DOHH2 (cell line): Measurements from ENCODE around the gene APOBEC3B.
"Not testable (repeated sequence)": the region's sequence is repeated elsewhere in the genome, so short reads cannot be mapped to it uniquely, and the experiment has no call there.

Experiments used
- H3F3A ChIP-seq: fragments of 200-600 bp; sonication (generic), shearing (Covaris generic); 2 replicates; pipeline ENCODE4 v1.6.0; 2016; ENCODE audit warnings: antibody characterized with exemption, mild to moderate bottlenecking; ENCODE audit not compliant: control insufficient read depth, insufficient read depth
- H3K27ac ChIP-seq: fragments of 200-600 bp; sonication (generic); 2 replicates; pipeline ENCODE4 v1.5.1; 2014; ENCODE audit warnings: low read depth, mild to moderate bottlenecking, low read length, moderate library complexity
- H3K27me3 ChIP-seq: fragments of 200-600 bp; sonication (generic); 2 replicates; pipeline ENCODE4 v1.6.1; 2014; ENCODE audit warnings: mild to moderate bottlenecking, low read length, mixed read lengths; ENCODE audit not compliant: control insufficient read depth
- H3K36me3 ChIP-seq: fragments of 200-600 bp; sonication (generic); 2 replicates; pipeline ENCODE4 v1.6.1; 2014; ENCODE audit warnings: mild to moderate bottlenecking, low read length, moderate library complexity, mixed read lengths; ENCODE audit not compliant: control insufficient read depth
- H3K4me1 ChIP-seq: fragments of 200-600 bp; sonication (generic); 2 replicates; pipeline ENCODE4 v1.6.1; 2014; ENCODE audit warnings: mild to moderate bottlenecking, low read length, mixed read lengths; ENCODE audit not compliant: control insufficient read depth
- H3K4me2 ChIP-seq: fragments of 200-600 bp; sonication (generic); 2 replicates; pipeline ENCODE4 v1.6.0; 2014; ENCODE audit warnings: mild to moderate bottlenecking, low read length, moderate library complexity
- H3K4me3 ChIP-seq: fragments of 200-600 bp; sonication (generic); 2 replicates; pipeline ENCODE4 v1.5.1; 2014; ENCODE audit warnings: mild to moderate bottlenecking, low read length, mixed read lengths
- H3K79me2 ChIP-seq: fragments of 200-600 bp; sonication (generic); 2 replicates; pipeline ENCODE4 v1.6.1; 2014; ENCODE audit warnings: mild to moderate bottlenecking, low read length, mixed read lengths; ENCODE audit not compliant: control insufficient read depth
- H3K9me2 ChIP-seq: fragments of 200-600 bp; sonication (generic); replicated peaks from 2 replicates; pipeline ENCODE4 v1.6.1; 2014; ENCODE audit warnings: mild to moderate bottlenecking, low read length, mixed read lengths; ENCODE audit not compliant: control insufficient read depth
- H3K9me3 ChIP-seq: fragments of 200-600 bp; sonication (generic); 2 replicates; pipeline ENCODE4 v1.6.1; 2014; ENCODE audit warnings: antibody characterized with exemption, low read length, mixed read lengths; ENCODE audit not compliant: control insufficient read depth, insufficient read depth
- H4K20me1 ChIP-seq: fragments of 200-600 bp; sonication (generic); 2 replicates; pipeline ENCODE4 v1.6.0; 2014; ENCODE audit warnings: low read depth, mild to moderate bottlenecking, antibody characterized with exemption, low read length, moderate library complexity; ENCODE audit not compliant: control insufficient read depth, insufficient read depth
- CTCF ChIP-seq: fragments of 200-600 bp; sonication (generic); IDR thresholded peaks from one replicate; pipeline ENCODE4 v1.5.1; 2014; ENCODE audit warnings: antibody characterized with exemption, mild to moderate bottlenecking, low read depth, low read length; ENCODE audit not compliant: poor library complexity, severe bottlenecking
- EZH2phosphoT487 ChIP-seq: fragments of 200-600 bp; sonication (generic); IDR thresholded peaks from 2 replicates; pipeline ENCODE4 v1.6.1; 2017; ENCODE audit warnings: borderline replicate concordance, mild to moderate bottlenecking, antibody characterized with exemption, low read length, moderate library complexity, mixed read lengths

APOBEC3B gene

GRCh38 chr22:39013942-39014722, 32.0 kb downstream of the APOBEC3B start, which contains the start of gene APOBEC3C:
APOBEC3C (plus strand) TSS chr22:39014257; CDS start chr22:39014363, 106 bp downstream.
- H3K79me2 ChIP-seq, result no peaks in the 10 kb centered on the region
- no peaks in the 10 kb centered on the region for H3K9me3 ChIP-seq
- H3F3A ChIP-seq, result peaks cover 5% of the 10 kb centered on the region; the same call in 1 of the 2 replicates
- H3K27me3 ChIP-seq, result no peaks in the 10 kb centered on the region
- H3K4me3 ChIP-seq, result peak within 1 kb of the TSS; percentile 70
- no peaks in the 10 kb centered on the region for H4K20me1 ChIP-seq
- H3K4me2 ChIP-seq, result peak within 1 kb of the TSS; percentile 77
- TF ChIP-seq CTCF (no peak), EZH2phosphoT487 (no peak)
- H3K9me2 ChIP-seq, result no peaks in the 10 kb centered on the region
- peak within 1 kb of the TSS; percentile 27 for H3K27ac ChIP-seq
- H3K4me1 ChIP-seq, result peaks cover 16% of the 10 kb centered on the region
- H3K36me3 ChIP-seq, result no peaks in the 10 kb centered on the region

- peaks cover 16% of the 10 kb centered on the region for H3K4me1 ChIP-seq
- H3K9me3 ChIP-seq, H4K20me1 ChIP-seq, H3K79me2 ChIP-seq, H3K27me3 ChIP-seq, H3F3A ChIP-seq, H3K9me2 ChIP-seq, H3K36me3 ChIP-seq: not testable (repeated sequence)
- peak overlapping the region; percentile 77 for H3K4me2 ChIP-seq
- peak overlapping the region; percentile 27; the same call in 1 of the 2 replicates for H3K27ac ChIP-seq
- peak overlapping the region; percentile 70 for H3K4me3 ChIP-seq
Measured at GRCh38 chr22:39014723-39015121, 32.6 kb downstream of the APOBEC3B start.

- peaks cover 8% of the 10 kb centered on the region; the same call in 1 of the 2 replicates for H3F3A ChIP-seq
- H3K79me2 ChIP-seq, result peaks cover 3% of the 10 kb centered on the region; the same call in 1 of the 2 replicates
- H3K27me3 ChIP-seq, result no peaks in the 10 kb centered on the region
- no peaks in the 10 kb centered on the region for H4K20me1 ChIP-seq
- no peak overlapping the region for H3K4me2 ChIP-seq
- H3K27ac ChIP-seq, result no peak overlapping the region
- H3K9me3 ChIP-seq, result no peaks in the 10 kb centered on the region
- no peaks in the 10 kb centered on the region for H3K36me3 ChIP-seq
- TF ChIP-seq CTCF (no peak), EZH2phosphoT487 (no peak)
- no peak overlapping the region for H3K4me3 ChIP-seq
- peaks cover 30% of the 10 kb centered on the region for H3K4me1 ChIP-seq
- no peaks in the 10 kb centered on the region for H3K9me2 ChIP-seq
Measured at GRCh38 chr22:39016592-39016991, 34.4 kb downstream of the APOBEC3B start.

GRCh38 chr22:39017596-39018365, 35.6 kb downstream of the APOBEC3B start:
- Histone ChIP-seq H3K4me1 (peaks cover 39% of the 10 kb centered on the region), H3K4me3 (no peak overlapping the region), H3K4me2 (no peak overlapping the region), H3F3A (peaks cover 8% of the 10 kb centered on the region; the same call in 1 of the 2 replicates), H3K79me2 (peaks cover 6% of the 10 kb centered on the region; the same call in 1 of the 2 replicates), H3K9me3 (no peaks in the 10 kb centered on the region), H3K27ac (no peak overlapping the region), H3K9me2 (no peaks in the 10 kb centered on the region), H4K20me1 (no peaks in the 10 kb centered on the region), H3K36me3 (no peaks in the 10 kb centered on the region), H3K27me3 (no peaks in the 10 kb centered on the region)
- TF ChIP-seq CTCF, result no peak
- no peak for TF ChIP-seq EZH2phosphoT487

- H3K79me2 ChIP-seq, H3K9me3 ChIP-seq, H4K20me1 ChIP-seq, H3K36me3 ChIP-seq, H3K27me3 ChIP-seq, H3K27ac ChIP-seq, H3K9me2 ChIP-seq, H3F3A ChIP-seq: not testable (repeated sequence)
- Histone ChIP-seq H3K4me3 (peak overlapping the region; percentile 70), H3K4me1 (peaks cover 34% of the 10 kb centered on the region), H3K4me2 (peak overlapping the region; percentile 68)
Measured at GRCh38 chr22:39020021-39020651, 38.0 kb downstream of the APOBEC3B start.
